GM06990 (cell line): ENCODE data around the gene DAAM1.

Experiments
- DNase-seq: peaks from one replicate; pipeline ENCODE4 v3.0.0-alpha.2; 2011; ENCODE audit not compliant: insufficient read length; ENCODE audit errors: extremely low read depth
- H3K27me3 ChIP-seq: replicated peaks from 2 replicates; pipeline ENCODE4 v1.6.0; 2011; ENCODE audit warnings: low read length; ENCODE audit not compliant: control insufficient read depth, insufficient read depth
- H3K36me3 ChIP-seq: 2 replicates; pipeline ENCODE4 v1.5.1; 2011; ENCODE audit warnings: low read length; ENCODE audit not compliant: control insufficient read depth, insufficient read depth
- H3K4me3 ChIP-seq: replicated peaks from 2 replicates; pipeline ENCODE4 v1.5.1; 2011; ENCODE audit warnings: low read depth, mild to moderate bottlenecking, control low read depth, low read length
- TF ChIP-seq, protein P1 (sequence below): IDR thresholded peaks from 2 replicates; pipeline ENCODE4 v1.5.1; 2011; ENCODE audit warnings: low read length, control low read depth, mild to moderate bottlenecking, inconsistent platforms; ENCODE audit not compliant: insufficient read depth, poor library complexity, severe bottlenecking

The DAAM1 gene

GRCh38 chr14:59206892-59207291 lies 18.4 kb downstream of the DAAM1 start:
- Histone ChIP-seq H3K4me3 (no peak overlapping the region), H3K27me3 (no peaks in the 10 kb centered on the region), H3K36me3 (no peaks in the 10 kb centered on the region)
- no peak for DNase-seq
- TF ChIP-seq, protein P1, sequence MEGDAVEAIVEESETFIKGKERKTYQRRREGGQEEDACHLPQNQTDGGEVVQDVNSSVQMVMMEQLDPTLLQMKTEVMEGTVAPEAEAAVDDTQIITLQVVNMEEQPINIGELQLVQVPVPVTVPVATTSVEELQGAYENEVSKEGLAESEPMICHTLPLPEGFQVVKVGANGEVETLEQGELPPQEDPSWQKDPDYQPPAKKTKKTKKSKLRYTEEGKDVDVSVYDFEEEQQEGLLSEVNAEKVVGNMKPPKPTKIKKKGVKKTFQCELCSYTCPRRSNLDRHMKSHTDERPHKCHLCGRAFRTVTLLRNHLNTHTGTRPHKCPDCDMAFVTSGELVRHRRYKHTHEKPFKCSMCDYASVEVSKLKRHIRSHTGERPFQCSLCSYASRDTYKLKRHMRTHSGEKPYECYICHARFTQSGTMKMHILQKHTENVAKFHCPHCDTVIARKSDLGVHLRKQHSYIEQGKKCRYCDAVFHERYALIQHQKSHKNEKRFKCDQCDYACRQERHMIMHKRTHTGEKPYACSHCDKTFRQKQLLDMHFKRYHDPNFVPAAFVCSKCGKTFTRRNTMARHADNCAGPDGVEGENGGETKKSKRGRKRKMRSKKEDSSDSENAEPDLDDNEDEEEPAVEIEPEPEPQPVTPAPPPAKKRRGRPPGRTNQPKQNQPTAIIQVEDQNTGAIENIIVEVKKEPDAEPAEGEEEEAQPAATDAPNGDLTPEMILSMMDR = no peak

- no peak for DNase-seq
- Histone ChIP-seq H3K4me3 (no peak overlapping the region), H3K36me3 (no peaks in the 10 kb centered on the region), H3K27me3 (no peaks in the 10 kb centered on the region)
- TF ChIP-seq, protein P1 = no peak
Observed at GRCh38 chr14:59207506-59207933, 19.1 kb downstream of the DAAM1 start.

- TF ChIP-seq, protein P1 = no peak
- no peak for DNase-seq
- no peaks in the 10 kb centered on the region for H3K27me3 ChIP-seq
- no peaks in the 10 kb centered on the region for H3K36me3 ChIP-seq
- no peak overlapping the region for H3K4me3 ChIP-seq
Observed at GRCh38 chr14:59208224-59208814, 19.9 kb downstream of the DAAM1 start.

DNA sequence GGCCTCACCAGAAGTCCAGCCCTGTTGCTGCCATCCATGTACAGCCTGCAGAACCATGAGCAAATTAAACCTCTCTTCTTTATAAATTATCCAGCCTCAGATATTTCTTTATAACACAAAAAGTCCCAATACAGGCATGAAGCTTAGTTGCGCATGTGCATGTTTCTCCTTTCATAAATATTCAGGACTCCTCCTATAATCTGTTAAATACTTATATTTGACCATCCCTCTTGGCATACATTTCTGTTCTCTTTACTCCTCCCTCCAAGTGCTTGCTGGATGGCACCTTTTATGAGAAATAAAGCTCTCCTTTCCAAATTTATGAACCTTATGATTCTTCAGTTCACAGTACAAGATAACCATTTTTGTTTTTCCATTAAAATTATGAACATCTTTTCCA lies 20.5 kb downstream of the DAAM1 start:
- TF ChIP-seq, protein P1 = no peak
- no peaks in the 10 kb centered on the region for H3K36me3 ChIP-seq

DNA sequence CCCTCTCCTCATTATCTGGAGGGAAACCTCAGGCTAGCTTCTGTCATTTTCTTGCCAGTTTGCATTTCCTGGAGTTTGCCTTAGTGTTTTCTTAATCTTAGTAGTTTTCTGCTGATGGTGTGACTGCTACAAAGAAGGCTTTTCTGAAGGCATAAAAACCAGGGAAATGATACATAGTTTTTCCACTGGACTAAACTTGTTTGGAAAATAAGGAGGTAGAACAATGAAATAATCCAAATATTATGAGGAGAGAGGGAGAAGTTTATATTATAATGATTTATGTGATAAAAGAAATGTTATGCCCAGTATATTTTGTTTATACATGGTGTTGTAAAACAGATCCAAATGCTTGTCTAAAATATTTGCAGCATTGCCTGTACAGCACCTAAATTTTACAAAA lies 22.2 kb downstream of the DAAM1 start:
- H3K27me3 ChIP-seq = no peaks in the 10 kb centered on the region
- no peak for DNase-seq
- H3K36me3 ChIP-seq = no peaks in the 10 kb centered on the region
- H3K4me3 ChIP-seq = no peak overlapping the region
- TF ChIP-seq, protein P1 = no peak

More for the DNA sequence above, 20.5 kb downstream of the DAAM1 start:
- no peak for DNase-seq
- no peak overlapping the region for H3K4me3 ChIP-seq
- H3K27me3 ChIP-seq = no peaks in the 10 kb centered on the region
